HG02938 (cell line): ENCODE results near the gene TAGLN3.

Experiments
- ATAC-seq: cut with Tn5 transposase; IDR thresholded peaks from one replicate; pipeline ENCODE4 v1.9.1; 2021; ENCODE audit warnings: mild to moderate bottlenecking, moderate library complexity; ENCODE audit not compliant: unreplicated experiment

Gene TAGLN3

GRCh38 chr3:111998636-111999483, at the start of gene TAGLN3:
Gene TAGLN3, plus strand, starts transcription at chr3:111998922. Its CDS starts 501 bp downstream, at chr3:111999423.
- no peak for ATAC-seq

- ATAC-seq = no peak
Observed at GRCh38 chr3:111949712-111950111, 49.0 kb upstream of the TAGLN3 start.

GRCh38 chr3:111951032-111951431, 47.7 kb upstream of the TAGLN3 start:
- no peak for ATAC-seq

- ATAC-seq = no peak
Observed at GRCh38 chr3:111952086-111952485, 46.6 kb upstream of the TAGLN3 start.

GRCh38 chr3:111952866-111953450, 45.8 kb upstream of the TAGLN3 start:
- ATAC-seq = no peak

- ATAC-seq = no peak
Observed at GRCh38 chr3:111954228-111954990, 44.3 kb upstream of the TAGLN3 start.

GRCh38 chr3:111955876-111956275, 42.8 kb upstream of the TAGLN3 start:
- ATAC-seq = no peak

- ATAC-seq = no peak
Observed at GRCh38 chr3:111956449-111956848, 42.3 kb upstream of the TAGLN3 start.

- no peak for ATAC-seq
Observed at GRCh38 chr3:111956995-111957734, 41.6 kb upstream of the TAGLN3 start.

- no peak for ATAC-seq
Observed at GRCh38 chr3:111961461-111962164, 37.1 kb upstream of the TAGLN3 start.

GRCh38 chr3:111963424-111963823, 35.3 kb upstream of the TAGLN3 start:
- ATAC-seq = no peak

- no peak for ATAC-seq
Observed at GRCh38 chr3:111965484-111965883, 33.2 kb upstream of the TAGLN3 start.

- no peak for ATAC-seq
Observed at GRCh38 chr3:111967068-111967467, 31.7 kb upstream of the TAGLN3 start.

- ATAC-seq = peak; percentile 96
Observed at GRCh38 chr3:111967651-111968274, 31.0 kb upstream of the TAGLN3 start.

GRCh38 chr3:111968319-111969054, 30.2 kb upstream of the TAGLN3 start:
- ATAC-seq = no peak

- no peak for ATAC-seq
Observed at GRCh38 chr3:111970376-111970775, 28.3 kb upstream of the TAGLN3 start.

- no peak for ATAC-seq
Observed at GRCh38 chr3:111971533-111972130, 27.1 kb upstream of the TAGLN3 start.

- ATAC-seq = no peak
Observed at GRCh38 chr3:111972891-111973290, 25.8 kb upstream of the TAGLN3 start.

GRCh38 chr3:111975131-111975530, 23.6 kb upstream of the TAGLN3 start:
- no peak for ATAC-seq
